ENCODE results near the gene FOCAD. TPM values are rescaled to one million over a fixed set of nuclear protein-coding genes. Genes with fewer than 3 reads are reported as not detected.

Gene FOCAD
- total RNA-seq, 1 experiment from 2014 or later = 42.7 TPM

- H3K27me3 ChIP-seq (replicated peaks; ENCODE audit: insufficient read depth, low read depth, low read length, poor library complexity) = no peaks in the 10 kb centered on the region
- BruUV-seq (replicated peaks) = TSS peak; percentile 76
- peak overlapping the region; percentile 82 for H3K4me3 ChIP-seq (ENCODE audit: low read depth, low read length, poor library complexity, severe bottlenecking)
- TF ChIP-seq CTCF (conservative IDR thresholded peaks at IDR 0.05; ENCODE audit: low read depth, low read length) (no peak), EZH2 (IDR thresholded peaks at IDR 0.05; ENCODE audit: borderline replicate concordance, low read depth, low read length, poor library complexity, severe bottlenecking) (no peak)
- H3K9me3 ChIP-seq (ENCODE audit: low read depth, low read length, poor library complexity, severe bottlenecking) = no peaks in the 10 kb centered on the region
- ChIA-PET CTCF (no interaction called here), POLR2A (ENCODE audit: low non-redundant PET) (interaction anchor here (0.8 kb wide), 1 partner anchor 61 kb away, joined by 3 read pairs; the partner anchor contains the start of gene MLLT3)
- H3K36me3 ChIP-seq (ENCODE audit: insufficient read depth, low read length, poor library complexity, severe bottlenecking) = no peaks in the 10 kb centered on the region
- peak overlapping the region; percentile 68 for H3K27ac ChIP-seq (ENCODE audit: low read depth, low read length, poor library complexity, severe bottlenecking)
- intact Hi-C loops (cut with micrococcal nuclease; ENCODE audit: unreplicated experiment) = loop anchor here (5.0 kb wide), 1 partner anchor 46 kb away; no protein-coding TSS in a partner anchor
- peaks cover 40% of the 10 kb centered on the region for H3K4me1 ChIP-seq (ENCODE audit: insufficient read depth, low read length, poor library complexity, severe bottlenecking)
- peak; percentile 60 for DNase-seq (ENCODE audit: low spot score)
These were observed 566 bp upstream of the FOCAD start for GRCh38 chr9:20683351-20684034.

- CTCF ChIA-PET = no interaction called here
- peaks cover 36% of the 10 kb centered on the region for H3K4me1 ChIP-seq (ENCODE audit: insufficient read depth, low read length, poor library complexity, severe bottlenecking)
- H3K27ac ChIP-seq (ENCODE audit: low read depth, low read length, poor library complexity, severe bottlenecking) = peak overlapping the region; percentile 91
- H3K4me3 ChIP-seq (ENCODE audit: low read depth, low read length, poor library complexity, severe bottlenecking) = peak overlapping the region; percentile 82
- TF ChIP-seq CTCF (conservative IDR thresholded peaks at IDR 0.05; ENCODE audit: low read depth, low read length) (no peak), EZH2 (IDR thresholded peaks at IDR 0.05; ENCODE audit: borderline replicate concordance, low read depth, low read length, poor library complexity, severe bottlenecking) (no peak)
- H3K9me3 ChIP-seq (ENCODE audit: low read depth, low read length, poor library complexity, severe bottlenecking) = no peaks in the 10 kb centered on the region
- intact Hi-C loops (cut with micrococcal nuclease; ENCODE audit: unreplicated experiment) = loop anchor here (5.0 kb wide), 1 partner anchor 48 kb away; no protein-coding TSS in a partner anchor
- no peaks in the 10 kb centered on the region for H3K27me3 ChIP-seq (replicated peaks; ENCODE audit: insufficient read depth, low read depth, low read length, poor library complexity)
- BruUV-seq (replicated peaks) = TSS peak; percentile 57
- DNase-seq (ENCODE audit: low spot score) = peak; percentile 49
- POLR2A ChIA-PET (ENCODE audit: low non-redundant PET) = no interaction called here
- H3K36me3 ChIP-seq (ENCODE audit: insufficient read depth, low read length, poor library complexity, severe bottlenecking) = no peaks in the 10 kb centered on the region
These were observed 1.0 kb downstream of the FOCAD start for GRCh38 chr9:20684875-20685696.

DNA sequence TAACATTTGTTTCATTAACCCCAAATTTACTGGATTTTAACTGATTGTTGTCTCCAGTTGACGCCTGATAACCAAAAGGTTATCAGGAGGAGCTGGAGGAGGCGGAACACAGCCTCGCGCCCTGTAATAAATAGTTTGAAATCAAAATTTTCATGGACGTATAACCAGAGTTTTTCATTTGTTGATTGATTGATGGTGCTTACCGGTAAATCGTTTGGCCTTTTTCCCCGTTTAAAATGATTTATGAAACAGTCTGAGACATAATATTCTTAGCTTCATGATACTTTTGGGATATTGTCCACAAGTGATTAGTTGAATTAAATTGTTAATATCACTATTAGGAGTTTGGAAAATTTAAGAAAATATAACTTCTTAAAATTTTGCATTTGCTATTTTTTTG, 1.7 kb downstream of the FOCAD start:
- H3K4me1 ChIP-seq (ENCODE audit: insufficient read depth, low read length, poor library complexity, severe bottlenecking) = peaks cover 38% of the 10 kb centered on the region
- no TSS peak for BruUV-seq (replicated peaks)
- no peak for TF ChIP-seq CTCF (conservative IDR thresholded peaks at IDR 0.05; ENCODE audit: low read depth, low read length)
- no peak for TF ChIP-seq EZH2 (IDR thresholded peaks at IDR 0.05; ENCODE audit: borderline replicate concordance, low read depth, low read length, poor library complexity, severe bottlenecking)
- peak overlapping the region; percentile 82 for H3K4me3 ChIP-seq (ENCODE audit: low read depth, low read length, poor library complexity, severe bottlenecking)
- no peaks in the 10 kb centered on the region for H3K36me3 ChIP-seq (ENCODE audit: insufficient read depth, low read length, poor library complexity, severe bottlenecking)
- H3K27me3 ChIP-seq (replicated peaks; ENCODE audit: insufficient read depth, low read depth, low read length, poor library complexity) = no peaks in the 10 kb centered on the region
- ChIA-PET POLR2A (ENCODE audit: low non-redundant PET) (interaction anchor here (0.7 kb wide), 1 partner anchor 115 kb away, joined by 4 read pairs; no protein-coding TSS in a partner anchor), CTCF (no interaction called here)
- H3K27ac ChIP-seq (ENCODE audit: low read depth, low read length, poor library complexity, severe bottlenecking) = peak overlapping the region; percentile 91
- no peak for DNase-seq (ENCODE audit: low spot score)
- intact Hi-C loops (cut with micrococcal nuclease; ENCODE audit: unreplicated experiment) = no loop called here
- no peaks in the 10 kb centered on the region for H3K9me3 ChIP-seq (ENCODE audit: low read depth, low read length, poor library complexity, severe bottlenecking)
